Neuronal stem cell (in vitro differentiated cells): ENCODE data around the gene VEGFB.

ENCODE experiments used
- DNase-seq: peaks from one replicate; pipeline ENCODE4 v3.0.0-alpha.2; 2013; ENCODE audit warnings: low spot score
- H2AFZ ChIP-seq: one replicate; pipeline ENCODE4 v1.6.1; 2013; ENCODE audit warnings: mild to moderate bottlenecking, low read length, inconsistent platforms
- H2AK5ac ChIP-seq: 2 replicates; pipeline ENCODE4 v1.6.1; 2013; ENCODE audit warnings: low read depth, mild to moderate bottlenecking, inconsistent platforms, low read length, moderate library complexity, mixed read lengths
- H2BK120ac ChIP-seq: 2 replicates; pipeline ENCODE4 v1.6.1; 2013; ENCODE audit warnings: low read depth, mild to moderate bottlenecking, inconsistent platforms, low read length, moderate library complexity, mixed read lengths
- H2BK12ac ChIP-seq: one replicate; pipeline ENCODE4 v1.6.1; 2013; ENCODE audit warnings: low read length, inconsistent platforms
- H2BK15ac ChIP-seq: 2 replicates; pipeline ENCODE4 v1.6.1; 2013; ENCODE audit warnings: mild to moderate bottlenecking, low read length, inconsistent platforms, mixed read lengths
- H2BK5ac ChIP-seq: one replicate; pipeline ENCODE4 v1.6.1; 2013; ENCODE audit warnings: inconsistent platforms, mild to moderate bottlenecking, low read length, moderate library complexity
- H3K14ac ChIP-seq: one replicate; pipeline ENCODE4 v1.6.1; 2013; ENCODE audit warnings: low read length, inconsistent platforms
- H3K18ac ChIP-seq: 2 replicates; pipeline ENCODE4 v1.6.1; 2013; ENCODE audit warnings: low read length, inconsistent platforms
- H3K23ac ChIP-seq: 2 replicates; pipeline ENCODE4 v1.6.1; 2013; ENCODE audit warnings: low read depth, mild to moderate bottlenecking, mixed read lengths, low read length, inconsistent platforms; ENCODE audit not compliant: poor library complexity
- H3K27ac ChIP-seq: replicated peaks from 3 replicates; pipeline ENCODE4 v1.5.1; 2013; ENCODE audit warnings: low read length, inconsistent platforms
- H3K27me3 ChIP-seq, 3 experiments: 2 replicates each; pipeline ENCODE4 v1.6.1; 2013; ENCODE audit warnings: low read length in 3 of 3, mild to moderate bottlenecking in 2 of 3, inconsistent platforms in 1 of 3, low read depth in 1 of 3, mixed read lengths in 1 of 3, moderate library complexity in 1 of 3; ENCODE audit not compliant: control insufficient read depth in 3 of 3, insufficient read depth in 3 of 3
- H3K36me3 ChIP-seq, 2 donors: replicated peaks in 1 of 2; 2 replicates each; pipeline ENCODE4 v1.6.1; 2013; ENCODE audit warnings: low read length in 2 of 2; ENCODE audit not compliant: control insufficient read depth in 2 of 2, insufficient read depth in 2 of 2
- H3K4ac ChIP-seq: 2 replicates; pipeline ENCODE4 v1.6.1; 2013; ENCODE audit warnings: inconsistent platforms, mild to moderate bottlenecking, low read length, moderate library complexity
- H3K4me1 ChIP-seq, 2 donors: 1 replicate in 1 of 2; 2 replicates in 1 of 2; pipeline ENCODE4 v1.6.1; 2013; ENCODE audit warnings: low read length in 2 of 2, low read depth in 1 of 2; ENCODE audit not compliant: control insufficient read depth in 2 of 2, insufficient read depth in 1 of 2
- H3K4me2 ChIP-seq: one replicate; pipeline ENCODE4 v1.6.1; 2013; ENCODE audit warnings: mild to moderate bottlenecking, low read length, inconsistent platforms; ENCODE audit not compliant: insufficient read depth, poor library complexity, severe bottlenecking
- H3K4me3 ChIP-seq, 2 donors: 2 replicates each; pipeline ENCODE4 v1.5.1; 2013; ENCODE audit warnings: low read length in 2 of 2, mild to moderate bottlenecking in 2 of 2, inconsistent platforms in 1 of 2, moderate library complexity in 1 of 2
- H3K79me1 ChIP-seq: one replicate; pipeline ENCODE4 v1.6.1; 2013; ENCODE audit warnings: low read depth, mild to moderate bottlenecking, inconsistent platforms, low read length, moderate library complexity
- H3K9ac ChIP-seq: one replicate; pipeline ENCODE4 v1.6.1; 2013; ENCODE audit warnings: mild to moderate bottlenecking, low read depth, low read length, inconsistent platforms; ENCODE audit not compliant: poor library complexity
- H3K9me3 ChIP-seq, 2 donors: replicated peaks in 1 of 2; 2 replicates each; pipeline versions ENCODE3 to v1.6.1; 2013; ENCODE audit warnings: low read length in 2 of 2, mild to moderate bottlenecking in 2 of 2, inconsistent platforms in 1 of 2, low read depth in 1 of 2, mixed read lengths in 1 of 2, moderate library complexity in 1 of 2; ENCODE audit not compliant: control insufficient read depth in 2 of 2, insufficient read depth in 1 of 2
- H4K8ac ChIP-seq: one replicate; pipeline ENCODE4 v1.6.1; 2013; ENCODE audit warnings: low read depth, mild to moderate bottlenecking, inconsistent platforms, low read length, moderate library complexity
- H4K91ac ChIP-seq: one replicate; pipeline ENCODE4 v1.6.1; 2013; ENCODE audit warnings: low read length, low read depth, mild to moderate bottlenecking, inconsistent platforms; ENCODE audit not compliant: poor library complexity
- WGBS, 2 donors: extraction: QIAGEN DNeasy Blood & Tissue Kit; methylation state at CpG; one replicate each; pipeline ENCODE4 v1.1.7; 2013; ENCODE audit warnings: missing lambda C conversion rate in 2 of 2, mixed read lengths in 1 of 2; ENCODE audit not compliant: insufficient read length in 2 of 2, insufficient replicate concordance in 1 of 2; ENCODE audit errors: extremely low coverage in 2 of 2; 5-methylcytosine and 5-hydroxymethylcytosine counted together

Gene VEGFB

GRCh38 chr11:64250415-64251015 lies 16.1 kb downstream of the VEGFB start:
- no peak overlapping the region for H3K27ac ChIP-seq
- peak overlapping the region; percentile 98 for H3K18ac ChIP-seq
- H3K4me1 ChIP-seq, result peaks cover 21 to 36% of the 10 kb centered on the region in 2 donors
- H4K91ac ChIP-seq, result peak overlapping the region; percentile 59
- H3K14ac ChIP-seq, result no peak overlapping the region
- H3K23ac ChIP-seq, result peak overlapping the region; percentile 86
- DNase-seq, result no peak
- peak overlapping the region; percentile 97 for H2AFZ ChIP-seq
- H4K8ac ChIP-seq, result peak overlapping the region; percentile 49
- H3K4ac ChIP-seq, result peak overlapping the region; percentile 56
- peak overlapping the region; percentile 83 for H2BK5ac ChIP-seq
- H3K27me3 ChIP-seq, result no peaks in the 10 kb centered on the region
- H3K79me1 ChIP-seq, result peaks cover 7% of the 10 kb centered on the region
- WGBS, 2 donors, result no CpG with 5 or more reads among the region's 13 CpGs
- H2AK5ac ChIP-seq, result peak overlapping the region; percentile 0
- H2BK120ac ChIP-seq, result peak overlapping the region; percentile 90
- peak overlapping the region; percentile 98 for H2BK15ac ChIP-seq
- peak overlapping the region; percentile 11 for H2BK12ac ChIP-seq
- H3K4me3 ChIP-seq, result peak overlapping the region; percentile 70 to 71
- peak overlapping the region; percentile 88 for H3K9ac ChIP-seq
- H3K36me3 ChIP-seq, result peaks cover 3 to 15% of the 10 kb centered on the region in 2 donors
- peak overlapping the region; percentile 95 for H3K4me2 ChIP-seq
- H3K9me3 ChIP-seq, result no peaks in the 10 kb centered on the region

GRCh38 chr11:64251016-64251752 lies 16.8 kb downstream of the VEGFB start, which contains the start of gene PLCB3:
Gene PLCB3 (plus strand): TSS chr11:64251530. CDS start chr11:64251650, 120 bp downstream.
- Histone ChIP-seq H3K9ac (peak within 1 kb of the TSS; percentile 88), H3K79me1 (peaks cover under 1% of the 10 kb centered on the region), H3K23ac (peak within 1 kb of the TSS; percentile 86), H4K91ac (peak within 1 kb of the TSS; percentile 59), H2AK5ac (peak within 1 kb of the TSS; percentile 91), H3K36me3 (peaks cover 3 to 22% of the 10 kb centered on the region in 2 donors), H3K4me3 (peak within 1 kb of the TSS; percentile 70 to 89), H3K14ac (no peak within 1 kb of the TSS), H3K18ac (peak within 1 kb of the TSS; percentile 98), H2BK15ac (peak within 1 kb of the TSS; percentile 98), H2BK5ac (peak within 1 kb of the TSS; percentile 83), H3K9me3 (no peaks in the 10 kb centered on the region), H2BK12ac (peak within 1 kb of the TSS; percentile 11), H3K4me1 (peaks cover 16 to 35% of the 10 kb centered on the region in 2 donors), H2AFZ (peak within 1 kb of the TSS; percentile 97), H3K27me3 (no peaks in the 10 kb centered on the region), H4K8ac (peak within 1 kb of the TSS; percentile 49), H3K27ac (no peak within 1 kb of the TSS), H2BK120ac (peak within 1 kb of the TSS; percentile 90), H3K4ac (peak within 1 kb of the TSS; percentile 56), H3K4me2 (peak within 1 kb of the TSS; percentile 95)
- DNase-seq, result peak; percentile 76
- WGBS, 2 donors, result no CpG with 5 or more reads among the region's 75 CpGs

- Histone ChIP-seq H3K79me1 (no peaks in the 10 kb centered on the region), H2AFZ (peak overlapping the region; percentile 97), H2BK120ac (no peak overlapping the region), H3K36me3 (peaks cover 6 to 27% of the 10 kb centered on the region in 2 donors), H3K14ac (no peak overlapping the region), H3K4me2 (peak overlapping the region; percentile 95), H4K91ac (no peak overlapping the region), H2BK12ac (no peak overlapping the region), H3K27me3 (no peaks in the 10 kb centered on the region), H2BK15ac (no peak overlapping the region), H3K18ac (peak overlapping the region; percentile 88), H3K9me3 (no peaks in the 10 kb centered on the region), H3K27ac (no peak overlapping the region), H3K4me3 (peak overlapping the region; percentile 70 to 89), H3K4ac (no peak overlapping the region), H4K8ac (no peak overlapping the region), H3K4me1 (peaks cover 16 to 35% of the 10 kb centered on the region in 2 donors), H3K9ac (peak overlapping the region; percentile 84), H2AK5ac (peak overlapping the region; percentile 91), H3K23ac (no peak overlapping the region), H2BK5ac (no peak overlapping the region)
- no CpG with 5 or more reads among the region's 18 CpGs for WGBS, 2 donors
- DNase-seq, result no peak
These were observed 17.3 kb downstream of the VEGFB start for GRCh38 chr11:64251753-64252002.
